Measurements from ENCODE around the gene C11orf54.
"Not testable (repeated sequence)": the region's sequence is repeated elsewhere in the genome, so short reads cannot be mapped to it uniquely, and the experiment has no call there.

C11orf54 gene

GRCh38 chr11:93734427-93735222 lies 6.8 kb upstream of the C11orf54 start:
- DNase-seq: no peak

DNA sequence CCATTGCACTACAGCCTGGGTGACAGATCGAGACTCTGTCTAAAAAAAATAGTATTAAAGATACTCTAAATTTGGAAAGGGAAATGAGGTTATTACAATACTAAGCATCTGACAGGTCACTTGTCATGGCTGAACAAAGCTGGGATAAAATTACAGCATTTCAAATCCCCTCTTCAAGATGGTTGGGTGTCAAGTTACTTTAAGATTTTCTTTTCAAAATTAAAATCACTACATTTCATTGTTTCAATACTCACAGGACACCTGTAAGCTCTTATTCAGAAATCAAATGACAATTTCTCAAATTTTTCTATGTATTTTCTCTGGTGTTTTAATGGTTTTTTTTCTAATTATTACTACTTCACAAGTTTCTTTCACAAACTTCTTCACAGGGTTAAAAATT lies 5.8 kb upstream of the C11orf54 start:
- no peak for DNase-seq

DNA sequence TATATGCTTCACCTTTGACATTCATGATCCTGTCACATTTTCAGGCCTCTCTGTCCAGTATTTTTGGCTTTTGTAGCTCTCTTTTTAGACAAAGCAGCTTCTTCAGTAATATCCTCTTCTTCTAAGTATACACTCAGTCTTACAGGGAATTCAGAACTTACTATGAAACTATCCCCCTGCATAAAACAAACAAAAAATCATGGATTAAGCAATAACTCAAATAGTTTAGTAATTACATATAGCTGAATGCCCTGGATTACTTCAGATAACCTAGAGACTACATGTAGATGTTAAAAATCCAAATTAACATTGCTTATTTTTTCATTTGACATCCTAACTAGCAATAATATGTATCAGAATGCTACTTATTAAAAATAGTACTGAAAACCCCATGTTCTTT lies 5.3 kb upstream of the C11orf54 start:
- no peak for DNase-seq

DNA sequence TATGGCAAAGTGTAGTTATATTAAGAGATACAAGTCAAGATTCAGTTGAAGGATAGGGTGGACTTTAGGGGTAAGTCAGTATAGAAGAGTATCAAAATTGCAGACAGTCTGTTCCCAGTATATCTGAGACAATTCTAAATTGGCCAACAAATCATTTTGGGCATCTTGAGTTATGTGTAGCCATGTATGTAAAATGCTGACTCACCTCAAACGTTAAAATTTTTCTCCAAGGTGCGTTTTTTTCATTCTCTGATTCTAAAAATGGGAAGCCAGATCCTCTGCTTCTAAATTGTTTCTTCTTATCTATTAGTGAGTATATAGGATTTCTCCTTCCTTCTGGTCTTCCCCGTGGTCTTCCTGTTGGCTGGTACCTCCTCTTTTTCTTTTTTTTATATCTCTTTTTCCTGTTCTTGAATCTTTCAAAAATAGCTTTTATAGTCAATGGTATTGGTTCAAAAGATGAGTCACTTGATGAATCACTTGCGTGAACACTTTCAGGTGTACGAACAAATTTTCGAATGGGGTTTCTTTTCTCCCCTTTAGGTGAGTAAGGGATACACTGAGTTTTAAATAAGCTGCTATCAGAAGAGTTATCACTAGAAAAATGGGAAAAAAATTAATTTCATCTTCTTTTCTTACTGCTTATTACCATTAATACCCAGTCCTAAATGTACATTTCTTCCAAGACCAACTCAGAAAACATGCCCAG lies 3.4 kb upstream of the C11orf54 start:
- no peak for DNase-seq

DNA sequence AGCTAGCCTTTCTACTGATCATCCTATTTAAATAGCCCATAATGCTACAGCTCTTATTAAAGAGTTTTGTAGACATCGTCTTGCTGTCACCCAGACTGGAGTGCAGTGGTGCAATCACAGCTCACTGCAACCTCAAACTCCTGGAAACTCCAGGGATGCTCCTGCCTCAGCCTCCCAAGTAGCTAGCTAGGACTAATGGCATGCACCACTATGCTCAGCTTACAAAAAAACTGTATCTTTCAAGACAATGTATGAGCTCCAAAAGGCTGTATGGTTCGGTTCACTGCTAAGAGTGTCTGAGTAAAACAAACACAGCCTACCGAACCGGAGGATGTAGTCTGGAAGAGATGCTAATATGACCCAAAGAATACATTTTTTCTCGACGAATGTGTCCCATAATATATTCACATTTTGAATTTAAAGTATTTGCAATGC lies 2.8 kb upstream of the C11orf54 start:
- no peak for DNase-seq

DNA sequence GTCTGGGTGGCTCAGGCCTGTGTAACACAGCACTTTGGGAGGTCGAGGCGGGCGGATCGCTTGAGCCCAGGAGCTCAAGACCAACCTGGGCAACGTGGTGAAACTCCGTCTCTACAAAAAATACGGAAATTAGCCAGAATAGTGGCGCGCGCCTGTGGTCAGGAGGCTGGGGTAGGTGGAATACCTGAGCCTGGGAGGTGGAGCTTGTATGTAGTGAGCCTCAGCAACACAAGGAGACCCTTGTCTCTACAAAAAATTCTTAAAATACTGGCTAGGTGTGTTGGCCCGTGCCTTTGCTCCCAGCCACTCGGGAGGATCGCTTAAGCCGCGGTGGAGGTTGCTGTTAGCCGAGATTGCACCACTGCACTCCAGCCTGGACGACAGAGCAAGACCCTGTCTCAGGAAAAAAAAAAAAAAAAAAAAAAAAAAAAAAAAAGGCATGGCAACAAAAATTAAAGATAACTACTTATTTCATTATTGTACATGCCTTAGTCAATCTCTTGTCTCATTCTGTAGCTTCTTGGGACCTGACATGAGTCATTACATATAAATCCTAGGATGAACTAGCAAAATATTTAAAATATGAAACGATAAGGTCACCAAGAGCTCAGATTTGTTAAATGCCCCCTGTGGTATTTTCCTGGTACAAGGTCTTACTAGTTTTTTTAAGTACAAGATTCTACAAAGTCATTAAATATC lies 1.3 kb upstream of the C11orf54 start:
- peak; percentile 38 for DNase-seq

GRCh38 chr11:93740730-93741093 lies 760 bp upstream of the C11orf54 start:
- DNase-seq: peak; percentile 57

DNA sequence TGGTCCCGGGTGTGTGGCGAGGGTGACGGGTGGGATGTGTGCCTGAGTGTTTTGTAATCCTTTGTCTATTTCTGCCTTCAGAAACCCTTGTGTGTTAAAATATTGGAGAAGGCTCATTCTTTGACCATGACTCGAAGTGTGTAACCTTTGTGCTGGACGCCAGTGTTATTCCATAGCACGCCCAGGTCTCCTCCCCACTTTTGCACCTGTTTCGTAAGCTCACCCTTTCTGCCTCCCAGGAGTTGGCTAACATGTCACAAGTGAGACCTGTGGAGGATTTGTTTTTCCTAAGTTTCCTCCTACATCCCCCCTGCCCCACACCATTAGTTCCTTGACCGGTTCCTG lies 382 bp downstream of the C11orf54 start:
- no peak for DNase-seq

GRCh38 chr11:93743291-93743690 lies 1.8 kb downstream of the C11orf54 start:
- no peak for DNase-seq

GRCh38 chr11:93744669-93745004 lies 3.2 kb downstream of the C11orf54 start:
- no peak for DNase-seq

GRCh38 chr11:93745005-93745755 lies 3.7 kb downstream of the C11orf54 start:
- not testable (repeated sequence) for DNase-seq

GRCh38 chr11:93746101-93746500 lies 4.6 kb downstream of the C11orf54 start:
- DNase-seq: no peak

DNA sequence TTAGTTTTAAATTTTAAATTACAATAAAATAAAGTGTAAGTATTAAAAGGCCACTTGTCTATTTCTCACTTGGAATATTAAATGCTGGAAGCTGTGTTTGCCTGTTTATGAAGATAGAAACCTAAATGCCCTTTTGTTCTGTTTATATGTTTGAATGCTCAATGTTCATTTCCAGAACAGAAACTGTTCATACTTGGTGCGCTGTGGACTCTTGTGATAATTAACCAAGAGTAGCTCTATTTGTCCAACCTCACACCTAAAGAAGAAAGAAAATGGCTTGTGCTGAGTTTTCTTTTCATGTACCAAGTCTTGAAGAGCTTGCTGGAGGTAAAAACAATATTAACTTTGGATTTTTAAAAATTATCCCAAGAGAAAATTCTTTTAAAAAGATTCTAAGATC lies 5.7 kb downstream of the C11orf54 start:
- DNase-seq: no peak

DNA sequence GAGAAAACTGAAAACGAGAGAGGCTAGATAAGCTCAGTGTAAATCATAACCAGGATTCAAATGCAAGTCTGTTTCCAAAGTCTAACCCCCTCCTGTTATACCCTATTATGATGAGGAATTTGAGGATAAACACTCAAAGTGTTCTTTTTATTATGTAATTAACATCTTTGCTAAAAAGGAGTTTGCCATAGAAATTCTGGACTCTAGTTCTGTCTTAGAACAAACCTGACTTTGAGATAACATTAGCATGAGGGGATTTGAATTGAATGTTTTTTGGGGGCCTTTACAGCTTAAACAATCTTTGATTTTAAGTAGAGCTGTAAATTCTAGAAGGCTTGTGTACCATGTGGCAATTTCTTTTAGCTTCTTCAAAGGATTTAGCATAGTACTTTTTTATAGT lies 9.5 kb downstream of the C11orf54 start:
- DNase-seq: no peak

- DNase-seq: no peak
Measured at GRCh38 chr11:93753241-93753640, 11.8 kb downstream of the C11orf54 start.

DNA sequence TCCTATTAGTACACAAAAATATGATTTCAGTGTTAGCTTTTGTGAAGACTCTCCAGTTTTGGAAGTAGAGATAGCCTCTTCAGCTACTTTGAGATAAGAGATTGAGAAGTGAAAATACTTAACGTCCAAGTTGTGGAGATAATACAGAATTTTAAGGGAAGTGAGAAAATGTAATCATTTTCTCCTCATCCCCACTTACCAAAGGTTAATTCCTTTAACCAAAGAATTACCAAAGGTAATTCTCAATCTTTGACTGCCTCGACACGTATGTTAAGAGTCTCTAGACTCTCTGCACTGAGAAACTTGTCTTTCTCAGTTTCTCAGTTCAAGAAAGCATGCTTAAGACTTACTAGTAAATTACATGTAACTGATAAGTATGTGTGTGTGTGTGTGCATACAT lies 15.3 kb downstream of the C11orf54 start:
- DNase-seq: no peak

DNA sequence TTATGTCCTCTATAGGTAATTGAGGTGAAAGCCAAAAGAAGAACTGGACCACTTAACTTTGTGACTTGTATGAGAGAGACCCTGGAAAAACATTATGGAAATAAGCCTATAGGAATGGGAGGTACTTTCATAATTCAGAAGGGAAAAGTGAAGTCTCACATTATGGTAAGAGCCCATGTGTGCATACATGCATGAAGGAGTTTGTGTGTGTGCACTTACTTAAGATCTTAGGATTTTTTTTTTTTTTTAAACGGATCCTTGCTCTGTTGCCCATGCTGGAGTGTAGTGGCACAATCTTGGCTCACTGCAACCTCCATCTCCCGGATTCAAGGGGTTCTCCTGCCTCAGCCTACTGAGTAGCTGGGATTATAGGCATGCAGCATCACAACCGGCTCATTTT lies 15.8 kb downstream of the C11orf54 start:
- no peak for DNase-seq

DNA sequence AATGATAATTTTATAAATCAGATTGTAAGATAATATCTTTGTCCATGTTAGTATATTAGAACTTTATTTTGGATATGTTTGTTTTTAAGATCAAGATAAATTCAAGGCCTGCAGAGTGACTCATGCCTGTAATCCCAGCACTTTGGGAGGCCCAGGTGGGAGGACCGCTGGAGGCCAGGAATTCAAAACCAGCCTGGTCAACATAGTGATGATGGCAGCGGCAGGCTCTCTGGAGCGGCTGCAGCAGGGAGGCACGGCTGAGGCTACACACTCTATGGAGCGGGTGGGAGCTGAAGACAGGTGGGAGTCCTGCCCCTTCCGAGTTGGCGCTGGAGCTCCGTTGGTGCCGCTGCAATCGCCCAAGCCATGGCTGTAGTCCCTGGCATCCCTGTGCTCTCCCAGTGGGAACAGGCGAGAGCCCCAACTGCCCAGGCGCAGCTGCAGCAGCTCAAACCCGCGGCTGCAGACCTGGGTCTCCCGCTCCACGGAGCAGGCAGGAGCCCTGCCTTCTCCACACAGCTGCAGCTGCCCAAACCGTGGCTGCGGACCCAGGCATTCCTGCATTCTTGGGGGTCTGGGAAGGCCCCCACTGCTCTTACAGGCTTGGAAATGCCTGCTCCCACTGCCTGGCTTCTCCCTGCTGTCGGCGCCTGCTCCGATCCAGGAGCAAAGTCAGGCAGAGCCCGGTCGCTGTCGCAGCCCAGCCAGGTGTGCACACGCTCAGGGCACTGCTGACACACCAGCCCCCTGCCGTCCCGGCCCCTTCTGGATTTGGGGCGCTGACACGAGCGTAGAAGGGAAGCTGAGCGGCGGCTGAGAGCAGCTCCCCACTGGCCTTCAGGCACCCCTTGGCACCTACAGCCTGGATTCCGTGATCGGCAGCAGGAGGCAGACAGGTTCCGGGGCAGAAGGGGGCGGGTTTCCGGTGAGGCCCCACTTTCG lies 16.7 kb downstream of the C11orf54 start:
- no peak for DNase-seq

- DNase-seq: not testable (repeated sequence)
Measured at GRCh38 chr11:93759123-93759522, 17.7 kb downstream of the C11orf54 start.

- DNase-seq: no peak
Measured at GRCh38 chr11:93761910-93762309, 20.4 kb downstream of the C11orf54 start.

- no peak for DNase-seq
Measured at GRCh38 chr11:93765551-93765950, 24.1 kb downstream of the C11orf54 start.

- DNase-seq: no peak
Measured at GRCh38 chr11:93766504-93766903, 25.0 kb downstream of the C11orf54 start.

Data from left hindlimb (tissue), 1 donor.